Measurements from ENCODE around the gene CENPU. TPM values are rescaled to one million over a fixed set of nuclear protein-coding genes. Genes with fewer than 3 reads are reported as not detected.

CENPU gene
- total RNA-seq, 1 donor from 2014 or later = 76.6 TPM

DNA sequence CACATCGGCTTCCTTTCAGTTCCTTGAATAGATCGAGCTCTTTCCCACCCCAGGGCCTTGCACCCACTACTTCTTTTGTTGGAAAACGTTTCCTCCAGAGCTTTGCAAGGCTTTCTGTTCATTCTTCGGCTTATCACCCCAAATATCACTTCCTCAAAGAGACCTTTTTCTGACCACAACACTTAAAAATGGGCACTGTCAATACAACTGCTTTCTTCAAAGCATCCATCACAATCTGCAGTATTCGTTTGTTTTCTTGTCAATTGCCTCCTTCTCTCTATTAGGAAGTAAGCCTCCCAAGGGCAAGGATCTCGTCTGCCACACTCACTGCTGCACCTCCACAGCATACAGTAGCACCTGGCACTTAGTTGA lies 17.7 kb upstream of the CENPU start:
- H3K4me3 Mint-ChIP-seq = no peak overlapping the region
- H3K4me1 Mint-ChIP-seq = peaks cover 17% of the 10 kb centered on the region
- TF ChIP-seq, protein P1, sequence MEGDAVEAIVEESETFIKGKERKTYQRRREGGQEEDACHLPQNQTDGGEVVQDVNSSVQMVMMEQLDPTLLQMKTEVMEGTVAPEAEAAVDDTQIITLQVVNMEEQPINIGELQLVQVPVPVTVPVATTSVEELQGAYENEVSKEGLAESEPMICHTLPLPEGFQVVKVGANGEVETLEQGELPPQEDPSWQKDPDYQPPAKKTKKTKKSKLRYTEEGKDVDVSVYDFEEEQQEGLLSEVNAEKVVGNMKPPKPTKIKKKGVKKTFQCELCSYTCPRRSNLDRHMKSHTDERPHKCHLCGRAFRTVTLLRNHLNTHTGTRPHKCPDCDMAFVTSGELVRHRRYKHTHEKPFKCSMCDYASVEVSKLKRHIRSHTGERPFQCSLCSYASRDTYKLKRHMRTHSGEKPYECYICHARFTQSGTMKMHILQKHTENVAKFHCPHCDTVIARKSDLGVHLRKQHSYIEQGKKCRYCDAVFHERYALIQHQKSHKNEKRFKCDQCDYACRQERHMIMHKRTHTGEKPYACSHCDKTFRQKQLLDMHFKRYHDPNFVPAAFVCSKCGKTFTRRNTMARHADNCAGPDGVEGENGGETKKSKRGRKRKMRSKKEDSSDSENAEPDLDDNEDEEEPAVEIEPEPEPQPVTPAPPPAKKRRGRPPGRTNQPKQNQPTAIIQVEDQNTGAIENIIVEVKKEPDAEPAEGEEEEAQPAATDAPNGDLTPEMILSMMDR (conservative IDR thresholded peaks at IDR 0.05) = no peak
- H3K27me3 Mint-ChIP-seq (ENCODE audit: low read depth) = no peaks in the 10 kb centered on the region
- no peak overlapping the region for H3K27ac Mint-ChIP-seq (ENCODE audit: unreplicated experiment)
- H3K36me3 Mint-ChIP-seq (ENCODE audit: low read depth) = no peaks in the 10 kb centered on the region
- H3K9me3 Mint-ChIP-seq = no peaks in the 10 kb centered on the region
- DNase-seq (ENCODE audit: low read depth, low spot score) = no peak

DNA sequence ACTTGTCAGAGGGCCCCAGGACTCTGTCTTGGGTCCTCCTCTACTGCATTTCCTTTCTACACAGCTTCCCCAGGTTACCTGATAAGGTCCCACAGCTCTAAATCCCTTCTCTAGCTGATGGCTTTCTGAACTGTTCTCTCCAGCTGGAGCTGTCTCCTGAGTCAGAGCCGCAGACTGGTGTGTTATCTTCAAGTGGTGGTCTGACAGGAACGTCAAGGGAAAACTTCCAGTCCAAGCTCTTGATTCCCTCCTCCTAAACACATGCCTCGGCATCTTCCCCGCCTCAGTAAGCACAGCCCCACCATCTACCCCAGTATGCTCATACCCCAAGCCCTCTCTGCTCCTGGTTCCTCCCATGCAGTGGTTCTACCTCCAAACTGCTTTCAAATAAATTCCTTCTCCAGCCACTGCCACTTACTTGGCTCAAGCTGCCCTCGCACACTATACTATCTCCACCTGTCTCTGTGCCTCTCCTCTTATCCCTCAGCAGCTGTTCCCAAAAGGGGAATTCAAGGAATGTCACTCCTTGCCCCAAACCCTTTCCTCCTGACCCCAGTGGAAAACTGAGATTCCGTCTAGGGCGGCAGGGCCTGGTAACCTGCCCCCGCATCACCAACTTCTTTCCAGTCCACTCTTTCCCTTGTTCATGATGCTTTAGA lies 17.2 kb upstream of the CENPU start:
- peak overlapping the region; percentile 39 for H3K27ac Mint-ChIP-seq (ENCODE audit: unreplicated experiment)
- no peak overlapping the region for H3K4me3 Mint-ChIP-seq
- H3K27me3 Mint-ChIP-seq (ENCODE audit: low read depth) = no peaks in the 10 kb centered on the region
- DNase-seq (ENCODE audit: low read depth, low spot score) = no peak
- no peaks in the 10 kb centered on the region for H3K9me3 Mint-ChIP-seq
- TF ChIP-seq, protein P1 (conservative IDR thresholded peaks at IDR 0.05) = no peak
- no peaks in the 10 kb centered on the region for H3K36me3 Mint-ChIP-seq (ENCODE audit: low read depth)
- H3K4me1 Mint-ChIP-seq = peaks cover 19% of the 10 kb centered on the region

DNA sequence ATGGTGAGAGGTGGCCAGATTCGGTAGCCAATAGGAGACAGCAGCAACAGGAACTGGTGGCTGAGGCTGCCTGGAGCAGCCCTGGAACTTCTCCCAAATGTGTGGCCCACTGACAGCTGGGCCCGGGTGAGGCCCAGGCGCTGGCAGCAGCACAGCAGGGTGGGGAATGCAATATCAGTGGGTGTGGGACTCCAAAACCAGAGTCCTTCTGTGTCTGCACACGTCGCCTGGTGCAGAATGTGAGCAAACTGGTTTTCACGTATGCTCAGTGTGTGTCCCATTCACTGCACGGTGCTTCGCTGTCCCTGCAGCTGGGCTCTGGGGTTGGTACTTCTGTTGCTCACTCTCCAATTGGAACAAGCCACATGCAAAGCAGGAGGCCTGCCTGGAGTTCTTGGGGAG lies 14.4 kb upstream of the CENPU start:
- no peaks in the 10 kb centered on the region for H3K27me3 Mint-ChIP-seq (ENCODE audit: low read depth)
- H3K4me3 Mint-ChIP-seq = no peak overlapping the region
- TF ChIP-seq, protein P1 (conservative IDR thresholded peaks at IDR 0.05) = no peak
- peaks cover 24% of the 10 kb centered on the region for H3K4me1 Mint-ChIP-seq
- H3K27ac Mint-ChIP-seq (ENCODE audit: unreplicated experiment) = no peak overlapping the region
- no peaks in the 10 kb centered on the region for H3K9me3 Mint-ChIP-seq
- H3K36me3 Mint-ChIP-seq (ENCODE audit: low read depth) = no peaks in the 10 kb centered on the region
- DNase-seq (ENCODE audit: low read depth, low spot score) = no peak

DNA sequence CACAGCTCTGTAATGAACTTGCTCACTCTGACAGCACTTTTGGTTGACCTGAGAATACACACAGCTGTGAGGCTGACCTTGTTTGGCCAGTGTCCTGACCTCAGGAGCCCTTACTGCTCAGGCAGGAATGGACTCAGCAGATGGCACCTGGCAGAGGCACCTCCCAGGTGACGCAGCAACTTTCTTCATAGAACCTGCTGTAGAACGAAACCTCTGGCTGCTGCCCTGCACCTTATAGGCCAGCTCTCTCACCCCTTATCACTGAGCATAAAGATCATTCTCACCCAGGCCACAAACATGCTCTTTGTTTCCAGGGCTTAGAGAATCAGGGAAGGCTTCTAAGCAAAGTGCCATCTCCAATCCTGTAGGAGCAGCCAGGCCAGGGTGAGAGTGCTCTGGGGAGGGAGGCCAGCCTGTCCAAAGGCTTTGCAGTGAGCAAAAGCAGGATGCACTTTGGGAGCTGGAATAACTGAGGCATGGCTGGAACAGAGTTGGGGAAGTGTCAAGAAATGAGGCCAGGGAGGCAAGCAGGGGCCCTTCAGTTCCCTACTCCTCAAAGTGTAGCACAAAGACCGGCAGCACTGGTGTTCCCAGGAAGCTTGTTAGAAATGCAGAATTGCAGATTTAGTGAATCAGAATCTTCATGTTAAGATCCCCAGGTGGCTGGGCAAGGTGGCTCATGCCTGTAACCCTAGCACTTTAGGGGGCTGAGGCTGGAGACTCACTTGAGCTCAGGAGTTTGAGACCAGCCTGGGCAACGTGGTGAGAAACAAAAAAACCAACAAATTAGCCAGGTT lies 13.3 kb upstream of the CENPU start:
- no peak overlapping the region for H3K4me3 Mint-ChIP-seq
- TF ChIP-seq, protein P1 (conservative IDR thresholded peaks at IDR 0.05) = no peak
- H3K27me3 Mint-ChIP-seq (ENCODE audit: low read depth) = no peaks in the 10 kb centered on the region
- no peaks in the 10 kb centered on the region for H3K36me3 Mint-ChIP-seq (ENCODE audit: low read depth)
- H3K27ac Mint-ChIP-seq (ENCODE audit: unreplicated experiment) = no peak overlapping the region
- H3K9me3 Mint-ChIP-seq = no peaks in the 10 kb centered on the region
- DNase-seq (ENCODE audit: low read depth, low spot score) = no peak
- H3K4me1 Mint-ChIP-seq = peaks cover 24% of the 10 kb centered on the region

DNA sequence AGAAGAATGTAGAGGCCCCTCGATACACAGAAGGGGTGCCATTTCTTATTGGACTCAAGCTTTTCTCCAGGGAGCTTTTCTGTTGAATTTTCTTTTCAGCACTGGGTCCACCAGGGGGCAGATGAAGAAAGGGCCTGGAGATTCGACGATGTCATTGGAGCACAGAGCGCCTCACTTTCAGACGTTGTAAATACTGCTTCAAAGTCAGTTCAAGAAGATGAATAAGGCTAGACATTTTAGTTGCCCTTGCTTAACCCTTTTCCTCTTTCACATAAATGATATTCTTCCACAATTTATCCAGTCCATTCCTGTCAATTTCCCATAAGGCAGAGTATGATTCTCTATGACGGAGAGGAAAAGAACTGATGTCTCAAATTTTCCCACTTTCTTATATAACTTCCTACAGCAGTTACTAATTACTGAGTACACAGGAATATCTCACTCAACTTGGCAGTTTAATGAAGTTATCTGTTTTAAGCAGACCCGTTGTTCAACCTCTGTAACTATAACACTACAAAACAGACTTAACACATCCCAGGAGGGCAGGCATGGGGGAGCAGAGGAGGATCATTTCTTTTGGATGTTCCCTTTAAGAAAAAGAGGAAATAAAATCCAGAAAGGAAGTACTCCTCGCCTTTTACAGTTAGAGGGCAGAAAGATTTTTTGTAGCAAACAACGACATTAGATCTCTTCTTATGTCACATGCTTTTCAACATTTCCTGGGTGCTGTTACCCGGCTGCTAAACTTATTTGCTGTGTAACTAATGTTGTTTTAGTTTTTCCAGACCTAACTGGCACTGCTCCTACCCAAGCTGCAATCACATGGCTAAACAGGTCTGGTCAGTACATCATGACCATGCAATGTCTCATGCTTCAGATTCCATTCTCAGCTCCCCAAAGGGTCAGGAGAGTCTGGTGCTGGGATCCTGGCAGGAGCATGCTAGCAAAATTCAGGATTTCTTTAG lies 12.2 kb upstream of the CENPU start:
- no peaks in the 10 kb centered on the region for H3K36me3 Mint-ChIP-seq (ENCODE audit: low read depth)
- no peaks in the 10 kb centered on the region for H3K27me3 Mint-ChIP-seq (ENCODE audit: low read depth)
- no peaks in the 10 kb centered on the region for H3K9me3 Mint-ChIP-seq
- H3K4me1 Mint-ChIP-seq = peaks cover 21% of the 10 kb centered on the region
- H3K4me3 Mint-ChIP-seq = no peak overlapping the region
- TF ChIP-seq, protein P1 (conservative IDR thresholded peaks at IDR 0.05) = peak; percentile 86
- H3K27ac Mint-ChIP-seq (ENCODE audit: unreplicated experiment) = no peak overlapping the region
- DNase-seq (ENCODE audit: low read depth, low spot score) = peak; percentile 68

Measured in neural crest cell (in vitro differentiated cells).